RWPE1 (cell line): ENCODE measurements around the gene RUVBL1.
A peak's percentile ranks its signal among the peaks of the same experiment; 100 is the strongest.

ENCODE experiments used
- CTCF ChIA-PET: fragments of 350-600 bp; sonication (Branson Sonifier 250); formaldehyde crosslinking; extraction: SDS; loops from one replicate; lab custom pipeline; 2021; lab: Yijun Ruan, JAX
- POLR2A ChIA-PET: fragments of 400-600 bp; formaldehyde crosslinking; extraction: SDS; loops from one replicate; lab custom pipeline; 2020; ENCODE audit warnings: antibody characterized with exemption; ENCODE audit not compliant: low non-redundant PET; lab: Yijun Ruan, JAX
- DNase-seq: peaks from one replicate; pipeline ENCODE4 v3.0.0; 2012; ENCODE audit warnings: low spot score
- H3K27ac ChIP-seq: fragments of 450-650 bp; 2 replicates; pipeline ENCODE4 v1.5.1; 2017
- TF ChIP-seq, protein P1 (sequence below): fragments of 450-650 bp; conservative IDR thresholded peaks from 2 replicates; pipeline ENCODE4 v1.5.1; 2017; ENCODE audit warnings: low read depth, mild to moderate bottlenecking

RUVBL1 gene

DNA sequence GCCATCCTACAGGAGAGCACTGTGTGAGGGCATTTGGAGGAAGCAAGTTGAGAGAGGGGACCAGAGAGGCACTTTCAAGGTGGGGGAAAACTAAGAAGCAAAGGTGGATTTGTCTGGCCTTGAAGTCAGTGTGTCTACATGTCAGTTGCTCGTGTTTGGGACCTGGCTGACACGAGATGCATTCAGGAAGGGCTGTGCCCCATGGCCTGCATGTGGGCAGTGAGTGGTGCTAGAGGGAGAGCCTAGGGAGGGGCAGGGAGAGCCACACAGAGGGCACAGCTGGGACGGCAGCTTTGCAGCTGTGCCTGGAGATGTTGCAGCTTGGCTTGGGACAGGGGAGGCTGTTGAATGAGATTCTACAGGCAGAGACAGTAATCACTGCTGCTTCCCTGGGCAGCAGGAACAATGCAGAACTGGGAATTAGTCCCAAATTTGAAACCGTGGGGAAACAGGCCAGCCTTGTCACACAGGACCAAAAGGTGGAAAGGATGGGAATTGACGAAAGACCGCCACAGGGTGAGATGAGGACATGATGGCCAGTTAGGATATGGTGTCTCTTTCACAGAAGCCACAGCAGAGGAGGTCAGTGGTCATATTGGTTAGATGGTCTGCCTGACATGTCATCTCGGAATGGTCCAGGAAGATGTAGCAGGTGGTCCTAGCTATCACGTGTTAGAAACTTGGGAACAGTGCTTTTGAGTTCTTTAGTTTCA lies 61.4 kb downstream of the RUVBL1 start:
- CTCF ChIA-PET: interaction anchor here (0.6 kb wide), 1 partner anchor 20 kb away, joined by 5 read pairs; no protein-coding TSS in a partner anchor
- TF ChIP-seq, protein P1, sequence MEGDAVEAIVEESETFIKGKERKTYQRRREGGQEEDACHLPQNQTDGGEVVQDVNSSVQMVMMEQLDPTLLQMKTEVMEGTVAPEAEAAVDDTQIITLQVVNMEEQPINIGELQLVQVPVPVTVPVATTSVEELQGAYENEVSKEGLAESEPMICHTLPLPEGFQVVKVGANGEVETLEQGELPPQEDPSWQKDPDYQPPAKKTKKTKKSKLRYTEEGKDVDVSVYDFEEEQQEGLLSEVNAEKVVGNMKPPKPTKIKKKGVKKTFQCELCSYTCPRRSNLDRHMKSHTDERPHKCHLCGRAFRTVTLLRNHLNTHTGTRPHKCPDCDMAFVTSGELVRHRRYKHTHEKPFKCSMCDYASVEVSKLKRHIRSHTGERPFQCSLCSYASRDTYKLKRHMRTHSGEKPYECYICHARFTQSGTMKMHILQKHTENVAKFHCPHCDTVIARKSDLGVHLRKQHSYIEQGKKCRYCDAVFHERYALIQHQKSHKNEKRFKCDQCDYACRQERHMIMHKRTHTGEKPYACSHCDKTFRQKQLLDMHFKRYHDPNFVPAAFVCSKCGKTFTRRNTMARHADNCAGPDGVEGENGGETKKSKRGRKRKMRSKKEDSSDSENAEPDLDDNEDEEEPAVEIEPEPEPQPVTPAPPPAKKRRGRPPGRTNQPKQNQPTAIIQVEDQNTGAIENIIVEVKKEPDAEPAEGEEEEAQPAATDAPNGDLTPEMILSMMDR: no peak
- POLR2A ChIA-PET: no interaction called here
- H3K27ac ChIP-seq: peak overlapping the region; percentile 74
- no peak for DNase-seq

DNA sequence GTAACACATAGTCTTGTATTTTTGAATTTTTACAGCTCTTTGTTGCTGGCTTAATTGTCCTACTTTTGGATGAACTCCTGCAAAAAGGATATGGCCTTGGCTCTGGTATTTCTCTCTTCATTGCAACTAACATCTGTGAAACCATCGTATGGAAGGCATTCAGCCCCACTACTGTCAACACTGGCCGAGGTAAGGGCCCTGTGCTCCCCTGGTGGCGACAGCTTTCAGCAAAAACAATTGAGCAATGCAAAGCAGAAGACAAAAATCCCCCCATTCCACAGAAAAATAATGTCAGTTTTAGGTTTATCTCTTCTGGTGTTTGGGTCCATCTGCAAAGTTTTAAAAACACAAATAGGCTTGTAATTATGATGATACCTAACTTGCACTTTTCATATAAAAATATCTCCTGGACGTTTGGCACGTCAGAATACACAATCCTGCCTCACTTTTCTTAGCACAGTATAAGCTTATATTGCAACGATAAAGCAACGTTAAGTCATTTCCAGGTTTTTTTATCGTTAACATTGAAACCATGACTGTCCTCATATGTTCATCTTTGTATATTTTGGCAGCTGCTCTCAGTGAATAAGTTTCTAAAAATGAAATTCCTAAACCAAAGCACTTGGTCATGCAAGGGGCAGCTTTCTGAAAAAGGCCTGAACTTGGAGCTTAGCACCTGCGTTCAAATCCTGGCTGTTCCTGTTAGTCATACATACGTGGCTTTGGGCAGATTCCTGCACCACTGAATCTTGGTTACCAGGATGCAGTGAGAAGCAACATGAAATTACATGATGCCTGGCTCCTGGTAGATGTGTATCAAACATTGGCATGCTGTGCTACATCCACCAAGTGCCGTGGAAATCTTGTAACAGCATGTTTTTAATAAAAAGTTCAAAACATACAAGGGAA lies 62.9 kb downstream of the RUVBL1 start:
- H3K27ac ChIP-seq: no peak overlapping the region
- POLR2A ChIA-PET: no interaction called here
- TF ChIP-seq, protein P1: no peak
- peak; percentile 64 for DNase-seq
- CTCF ChIA-PET: no interaction called here

DNA sequence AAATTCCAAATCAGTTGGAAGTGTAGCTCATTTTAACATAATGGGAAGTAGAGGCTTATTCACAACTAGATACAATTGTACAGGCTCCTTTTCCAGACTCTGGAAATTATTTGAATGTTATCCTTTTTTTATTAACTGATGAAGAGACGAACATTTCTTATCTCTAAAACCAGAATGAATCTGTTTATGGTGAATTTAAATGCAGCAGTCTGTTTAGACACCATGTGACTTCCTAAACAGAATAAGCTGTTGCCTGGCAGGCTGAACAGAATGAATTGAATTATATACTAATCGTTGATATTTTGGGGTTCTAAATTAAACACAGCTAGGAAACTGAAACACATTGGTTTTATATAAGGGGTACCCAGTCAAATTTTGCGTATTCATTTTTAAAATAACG lies 67.4 kb downstream of the RUVBL1 start:
- ChIA-PET POLR2A (no interaction called here), CTCF (no interaction called here)
- H3K27ac ChIP-seq: no peak overlapping the region
- TF ChIP-seq, protein P1: no peak
- DNase-seq: no peak

DNA sequence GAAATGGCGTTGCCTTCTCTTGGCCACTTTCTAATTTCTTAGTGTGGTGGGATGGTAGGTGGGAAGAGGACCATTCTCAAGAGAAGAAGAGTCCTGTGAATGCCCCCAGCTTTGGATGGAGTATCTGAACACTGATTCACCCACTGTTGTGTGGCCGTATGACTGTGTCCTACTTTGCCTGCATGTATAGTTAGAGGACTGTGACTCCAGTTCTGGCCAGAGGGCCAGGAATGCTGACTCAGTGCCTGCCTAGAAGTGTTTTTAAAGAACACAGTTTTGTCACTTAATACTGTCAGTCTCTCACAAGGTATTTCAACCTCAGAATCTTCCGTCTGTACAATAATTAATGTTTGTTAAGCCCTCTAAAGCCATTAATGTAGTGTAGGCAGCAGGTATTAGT lies 69.2 kb downstream of the RUVBL1 start:
- peak; percentile 23 for DNase-seq
- TF ChIP-seq, protein P1: no peak
- H3K27ac ChIP-seq: no peak overlapping the region
- CTCF ChIA-PET: no interaction called here
- POLR2A ChIA-PET: no interaction called here

DNA sequence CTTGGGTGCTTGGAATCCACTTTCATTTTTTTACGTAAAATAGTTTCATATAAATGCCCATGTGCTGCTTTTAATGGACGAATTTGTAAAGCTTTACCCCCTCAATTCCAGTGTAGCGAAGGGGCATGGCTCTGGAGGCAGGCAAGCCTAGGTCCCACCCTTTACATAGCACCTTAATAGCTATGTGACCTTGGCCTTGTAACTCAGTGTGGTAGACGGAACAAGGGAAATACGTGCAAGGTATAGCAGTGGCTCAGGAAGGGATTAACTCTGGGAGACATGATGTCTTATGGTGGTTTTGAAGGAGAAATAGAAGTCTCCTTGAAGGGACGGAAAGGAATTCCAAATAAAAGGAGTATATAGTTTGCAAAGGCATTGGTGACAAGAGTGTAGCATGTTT lies 70.0 kb downstream of the RUVBL1 start:
- no peak overlapping the region for H3K27ac ChIP-seq
- no peak for DNase-seq
- ChIA-PET POLR2A (interaction anchor here (0.5 kb wide), 1 partner anchor 505 kb away, joined by 6 read pairs; no protein-coding TSS in a partner anchor), CTCF (no interaction called here)
- TF ChIP-seq, protein P1: no peak

DNA sequence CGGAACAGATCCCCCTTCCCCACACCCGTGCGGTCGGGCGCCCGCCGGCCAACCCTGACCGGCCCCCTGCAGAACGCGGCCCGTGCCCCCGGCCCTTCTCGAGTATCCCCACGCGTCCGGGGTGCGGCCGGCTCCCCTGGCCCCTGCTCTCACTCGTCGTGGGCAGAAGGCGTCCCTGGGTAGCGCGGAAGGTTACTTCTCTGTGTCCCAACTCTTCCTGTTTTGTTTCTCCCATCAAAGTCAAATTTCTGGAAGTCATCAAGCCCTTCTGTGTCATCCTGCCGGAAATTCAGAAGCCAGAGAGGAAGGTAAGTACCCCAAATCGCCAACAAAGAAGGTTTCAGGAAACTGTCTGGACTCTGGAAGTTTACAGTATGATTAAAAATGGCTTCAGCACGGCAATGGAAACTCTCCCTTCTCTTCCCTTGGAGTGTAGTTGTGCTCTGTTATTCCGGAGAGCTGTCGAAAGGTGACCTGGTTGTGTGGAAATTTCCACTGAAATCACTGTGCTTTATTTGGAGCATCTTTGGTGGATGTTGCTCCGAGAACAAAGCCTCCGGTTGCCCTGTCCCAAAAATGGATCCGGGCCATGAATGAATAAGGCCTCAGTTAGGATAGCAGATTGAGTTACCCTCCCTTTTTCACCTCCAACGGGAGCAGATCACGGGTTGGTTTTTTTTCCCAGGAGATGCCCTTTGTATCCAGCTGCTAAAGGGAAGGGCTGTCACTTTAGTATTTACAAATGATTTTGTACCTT lies 70.8 kb downstream of the RUVBL1 start:
- peak overlapping the region; percentile 87 for H3K27ac ChIP-seq
- ChIA-PET CTCF (interaction anchor here (0.6 to 0.7 kb wide), 2 partner anchors 21 to 113 kb away, joined by 4 read pairs; no protein-coding TSS in a partner anchor), POLR2A (no interaction called here)
- TF ChIP-seq, protein P1: no peak
- DNase-seq: peak; percentile 26
